ENCODE measurements around the gene GALNS. TPM values are rescaled to one million over a fixed set of nuclear protein-coding genes. Genes with fewer than 3 reads are reported as not detected.

GALNS gene
- total RNA-seq, 1 donor from 2014 or later = 56.1 TPM

GRCh38 chr16:88876942-88877526, 20.3 kb upstream of the GALNS start:
- DNase-seq (ENCODE audit: low spot score) = no peak

- no peak for DNase-seq (ENCODE audit: low spot score)
These were observed 19.0 kb upstream of the GALNS start for GRCh38 chr16:88875703-88876234.

GRCh38 chr16:88874938-88875599, 18.3 kb upstream of the GALNS start:
- no peak for DNase-seq (ENCODE audit: low spot score)

GRCh38 chr16:88872650-88873331, 16.0 kb upstream of the GALNS start:
- DNase-seq (ENCODE audit: low spot score) = no peak

- DNase-seq (ENCODE audit: low spot score) = no peak
These were observed 15.1 kb upstream of the GALNS start for GRCh38 chr16:88871730-88872416.

GRCh38 chr16:88871349-88871702, 14.6 kb upstream of the GALNS start:
- DNase-seq (ENCODE audit: low spot score) = no peak

GRCh38 chr16:88870608-88871348, 14.0 kb upstream of the GALNS start:
- DNase-seq (ENCODE audit: low spot score) = no peak

GRCh38 chr16:88869673-88869980, 12.9 kb upstream of the GALNS start:
- no peak for DNase-seq (ENCODE audit: low spot score)

- DNase-seq (ENCODE audit: low spot score) = no peak
These were observed 12.4 kb upstream of the GALNS start for GRCh38 chr16:88868974-88869672.

- DNase-seq (ENCODE audit: low spot score) = no peak
These were observed 11.0 kb upstream of the GALNS start for GRCh38 chr16:88867581-88868246.

GRCh38 chr16:88866151-88866920, 9.6 kb upstream of the GALNS start, which contains the start of gene PABPN1L:
TSS of gene PABPN1L (minus strand) at chr16:88866660. CDS start at chr16:88866606, 54 bp downstream.
- no peak for DNase-seq (ENCODE audit: low spot score)

- DNase-seq (ENCODE audit: low spot score) = no peak
These were observed 9.0 kb upstream of the GALNS start for GRCh38 chr16:88865742-88866141.

- DNase-seq (ENCODE audit: low spot score) = no peak
These were observed 8.6 kb upstream of the GALNS start for GRCh38 chr16:88865310-88865709.

- no peak for DNase-seq (ENCODE audit: low spot score)
These were observed 7.8 kb upstream of the GALNS start for GRCh38 chr16:88864521-88864920.

- no peak for DNase-seq (ENCODE audit: low spot score)
These were observed 7.4 kb upstream of the GALNS start for GRCh38 chr16:88864099-88864498.

GRCh38 chr16:88863426-88863825, 6.7 kb upstream of the GALNS start:
- no peak for DNase-seq (ENCODE audit: low spot score)

- no peak for DNase-seq (ENCODE audit: low spot score)
These were observed 6.2 kb upstream of the GALNS start for GRCh38 chr16:88862968-88863367.

GRCh38 chr16:88861359-88861758, 4.6 kb upstream of the GALNS start:
- DNase-seq (ENCODE audit: low spot score) = no peak

- no peak for DNase-seq (ENCODE audit: low spot score)
These were observed 2.8 kb upstream of the GALNS start for GRCh38 chr16:88859381-88860091.
